Bronchial epithelial cell (primary cell): ENCODE data around the gene ADAM19. TPM values are rescaled to one million over a fixed set of nuclear protein-coding genes. Genes with fewer than 3 reads are reported as not detected.

Source experiments
- DNase-seq: peaks from one replicate; pipeline ENCODE4 v3.0.0-alpha.2; 2010; ENCODE audit warnings: low read depth
- FAIRE-seq: peaks from 2 replicates; lab custom pipeline; 2011; peaks lifted over from hg19 to GRCh38; lab: Jason Lieb, UNC
- H3K27me3 ChIP-seq: 2 replicates; pipeline ENCODE4 v1.5.1; 2011; ENCODE audit warnings: low read length; ENCODE audit not compliant: control insufficient read depth, insufficient read depth
- H3K36me3 ChIP-seq: 2 replicates; pipeline ENCODE4 v1.5.1; 2011; ENCODE audit warnings: low read length; ENCODE audit not compliant: control insufficient read depth, insufficient read depth
- H3K4me3 ChIP-seq: 2 replicates; pipeline ENCODE4 v1.5.1; 2011; ENCODE audit warnings: mild to moderate bottlenecking, low read depth, low read length, control low read depth
- CTCF ChIP-seq: IDR thresholded peaks from 2 replicates; pipeline ENCODE4 v1.5.1; 2011; ENCODE audit warnings: mild to moderate bottlenecking, moderate library complexity, low read length, control low read depth, inconsistent platforms; ENCODE audit not compliant: insufficient read depth, severe bottlenecking
- total RNA-seq: library from RNA; depleted of rRNA; stranded (reverse); fragments of >200 nt; gene quantifications from 2 replicates; pipeline ENCODE4 v1.2.1, GENCODE V29; 2014

Gene ADAM19
- total RNA-seq, 1 donor from 2014 or later = 0.79 TPM

GRCh38 chr5:157599565-157599964, 24.0 kb upstream of the ADAM19 start:
- FAIRE-seq = no peak
- DNase-seq = no peak
- H3K36me3 ChIP-seq = no peaks in the 10 kb centered on the region
- no peak for TF ChIP-seq CTCF
- H3K27me3 ChIP-seq = no peaks in the 10 kb centered on the region
- no peak overlapping the region for H3K4me3 ChIP-seq

GRCh38 chr5:157598350-157598936, 22.9 kb upstream of the ADAM19 start:
- no peak for DNase-seq
- Histone ChIP-seq H3K27me3 (no peaks in the 10 kb centered on the region), H3K36me3 (no peaks in the 10 kb centered on the region), H3K4me3 (no peak overlapping the region)
- no peak for TF ChIP-seq CTCF
- no peak for FAIRE-seq

- FAIRE-seq (no peak), DNase-seq (no peak)
- Histone ChIP-seq H3K36me3 (no peaks in the 10 kb centered on the region), H3K4me3 (no peak overlapping the region), H3K27me3 (no peaks in the 10 kb centered on the region)
- no peak for TF ChIP-seq CTCF
These were observed 21.7 kb upstream of the ADAM19 start for GRCh38 chr5:157597277-157597676.

- no peak for FAIRE-seq
- no peaks in the 10 kb centered on the region for H3K36me3 ChIP-seq
- no peak overlapping the region for H3K4me3 ChIP-seq
- no peak for DNase-seq
- TF ChIP-seq CTCF = no peak
- H3K27me3 ChIP-seq = no peaks in the 10 kb centered on the region
These were observed 20.9 kb upstream of the ADAM19 start for GRCh38 chr5:157596487-157596886.

GRCh38 chr5:157594675-157595459, 19.3 kb upstream of the ADAM19 start:
- TF ChIP-seq CTCF = no peak
- no peak for FAIRE-seq
- no peaks in the 10 kb centered on the region for H3K27me3 ChIP-seq
- H3K36me3 ChIP-seq = no peaks in the 10 kb centered on the region
- DNase-seq = no peak
- H3K4me3 ChIP-seq = no peak overlapping the region

GRCh38 chr5:157594257-157594656, 18.7 kb upstream of the ADAM19 start:
- DNase-seq = no peak

More at GRCh38 chr5:157594257-157594656, 18.7 kb upstream of the ADAM19 start:
- Histone ChIP-seq H3K36me3 (no peaks in the 10 kb centered on the region), H3K27me3 (no peaks in the 10 kb centered on the region), H3K4me3 (no peak overlapping the region)
- no peak for TF ChIP-seq CTCF
- no peak for FAIRE-seq
